Activated CD8-positive, alpha-beta memory T cell treated with anti-CD3 and anti-CD28 coated beads, Interleukin-2, amount 50 U/mL, for 24 hours (primary cell): ENCODE measurements around the gene CCDC77.

Experiments used
- DNase-seq: peaks from one replicate; pipeline ENCODE4 v3.0.0-alpha.2; 2020; ENCODE audit errors: extremely low read depth

CCDC77 gene

DNA sequence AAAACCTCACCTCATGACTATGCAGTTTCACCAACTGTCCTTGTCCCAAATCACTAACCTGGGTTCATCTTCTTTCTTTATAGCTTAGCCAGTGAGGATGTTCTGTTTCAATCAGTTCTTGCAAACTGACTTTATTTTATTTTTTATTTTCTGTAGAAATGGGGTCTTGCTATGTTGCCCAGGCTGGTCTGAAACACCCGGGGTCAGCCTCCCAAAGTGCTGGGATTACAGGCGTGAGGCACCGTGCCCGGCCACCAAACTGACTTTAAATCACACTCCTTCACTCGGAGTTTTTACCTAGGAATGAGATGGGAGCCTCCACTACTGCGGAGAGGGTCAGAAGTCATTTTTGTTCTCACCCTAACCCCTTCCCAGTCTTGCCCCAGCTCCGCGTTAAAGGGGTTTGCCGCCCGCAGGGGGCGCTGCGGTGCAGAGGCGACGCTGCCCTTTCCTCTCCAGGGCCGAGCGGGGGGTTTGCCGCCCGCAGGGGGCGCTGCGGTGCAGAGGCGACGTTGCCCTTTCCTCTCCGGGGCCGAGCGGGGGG lies 51.3 kb downstream of the CCDC77 start:
- DNase-seq: peak; percentile 20

DNA sequence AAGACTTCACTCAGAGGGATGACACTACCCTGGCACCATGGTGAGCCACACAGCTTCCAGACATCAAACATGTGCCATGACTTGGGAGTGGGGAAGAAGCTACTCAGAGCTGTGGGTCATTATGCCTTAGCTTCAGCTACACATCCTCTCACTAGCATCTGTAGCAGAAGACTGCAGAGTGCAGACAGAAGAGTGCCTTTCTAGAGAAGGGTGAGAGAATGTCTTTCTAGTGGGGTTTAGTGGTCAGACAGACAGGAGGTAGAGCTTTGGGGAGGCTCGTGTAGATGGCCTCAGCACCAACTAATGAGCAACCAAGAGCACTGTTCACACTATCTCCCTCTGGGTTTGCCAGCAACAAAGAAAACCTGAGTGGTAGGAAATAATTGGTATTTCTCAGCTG lies 53.4 kb downstream of the CCDC77 start:
- no peak for DNase-seq

DNA sequence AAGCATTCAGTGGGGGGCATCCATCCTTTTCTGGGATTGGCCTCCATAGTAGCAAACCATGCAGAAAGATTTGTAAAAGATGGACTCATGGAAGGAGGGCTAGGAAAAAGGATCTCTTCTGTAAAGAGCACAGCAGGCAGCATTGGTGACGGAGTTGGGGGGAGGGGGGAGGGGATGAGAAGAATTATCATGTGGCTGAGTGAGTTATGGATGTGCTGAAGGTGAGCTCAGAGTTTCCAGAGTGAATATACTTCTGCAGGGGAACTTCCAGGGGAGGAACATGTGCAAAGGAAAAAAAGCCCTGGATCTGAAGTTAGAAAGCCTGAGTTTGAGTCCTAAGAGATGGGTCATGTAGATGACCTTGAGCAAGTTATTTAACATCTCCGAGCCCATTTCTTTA lies 54.4 kb downstream of the CCDC77 start:
- DNase-seq: no peak

DNA sequence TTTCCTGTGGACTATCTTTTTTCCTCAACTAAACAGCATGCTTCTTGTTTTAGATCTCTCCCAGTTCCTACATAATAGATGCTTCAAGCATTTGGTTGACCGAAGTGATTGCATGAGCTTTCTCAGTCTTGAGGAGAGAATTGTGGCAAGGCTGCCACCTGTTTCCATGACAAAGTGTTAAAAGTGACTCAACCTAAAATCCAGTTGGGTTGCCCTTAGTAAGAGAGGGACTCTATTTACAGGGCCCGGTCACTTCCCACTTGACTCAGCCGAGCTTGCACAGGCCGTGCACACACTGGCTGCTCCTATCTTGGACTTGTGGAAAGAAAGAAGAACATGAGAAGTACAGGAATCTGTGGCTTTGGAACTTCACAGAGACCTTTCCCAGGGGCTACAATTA lies 56.2 kb downstream of the CCDC77 start:
- DNase-seq: no peak

DNA sequence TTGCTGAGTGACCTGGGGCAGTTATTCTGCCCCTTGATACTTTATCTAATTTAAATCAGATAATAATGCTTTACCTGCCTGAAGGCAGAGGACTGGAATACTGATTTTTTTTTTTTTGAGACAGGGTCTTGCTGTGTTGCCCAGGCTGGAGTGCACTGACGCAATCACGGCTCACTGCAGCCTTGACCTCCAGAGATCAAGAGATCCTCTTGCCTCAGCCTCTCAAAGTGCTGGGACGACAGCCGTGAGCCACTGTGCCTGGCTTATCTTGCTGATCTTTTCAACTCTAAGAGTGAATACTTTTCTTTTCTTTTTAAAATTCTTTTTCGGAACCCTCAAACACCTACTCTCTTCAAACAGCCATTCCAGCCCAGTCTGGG lies 57.6 kb downstream of the CCDC77 start:
- no peak for DNase-seq

DNA sequence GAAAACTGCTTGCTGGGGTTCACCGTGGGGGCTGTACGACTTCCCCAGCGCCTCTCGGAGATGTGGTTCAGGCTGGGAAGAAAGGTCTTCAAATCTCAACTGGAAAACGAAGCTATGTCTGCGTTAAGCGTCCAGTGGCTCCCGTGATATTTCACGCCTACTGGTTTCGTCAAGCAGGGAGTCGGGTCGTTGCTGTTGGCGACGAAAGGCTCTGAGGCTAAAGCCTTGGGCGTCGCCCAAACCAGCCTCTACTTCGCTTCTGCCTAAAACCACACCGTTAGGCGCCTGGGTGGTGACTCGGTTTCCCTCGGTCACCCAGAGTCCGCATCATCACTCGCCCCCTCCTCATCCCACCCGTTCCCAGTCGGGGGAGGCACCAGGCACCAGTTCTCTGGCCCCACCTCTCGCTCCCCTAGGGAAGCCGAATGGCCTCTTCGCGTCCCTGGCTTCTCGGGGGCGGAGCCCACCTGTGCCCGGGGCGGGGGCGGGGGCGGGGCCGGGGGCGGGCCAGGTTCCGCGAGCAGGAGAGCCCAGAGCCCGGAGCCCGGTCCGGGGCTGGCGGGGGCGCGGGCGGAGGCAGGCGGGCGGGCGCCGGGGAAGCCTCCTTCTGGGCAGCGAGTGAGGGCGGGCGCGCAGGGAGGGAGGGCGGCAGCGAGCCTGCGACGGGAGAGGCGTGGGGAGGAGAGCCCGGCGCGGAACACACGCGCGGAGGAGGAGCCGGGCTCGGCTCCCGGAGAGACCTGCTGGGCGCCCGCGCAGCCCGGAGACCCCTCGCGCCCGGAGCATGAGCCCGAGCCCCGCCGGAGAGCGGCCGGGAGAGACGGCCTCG lies 58.2 kb downstream of the CCDC77 start, which contains the start of gene B4GALNT3:
B4GALNT3 (plus strand) TSS at position 510 of the 829 bp plus-strand sequence. CDS start 438 bp downstream, outside the sequence.
- no peak for DNase-seq

DNA sequence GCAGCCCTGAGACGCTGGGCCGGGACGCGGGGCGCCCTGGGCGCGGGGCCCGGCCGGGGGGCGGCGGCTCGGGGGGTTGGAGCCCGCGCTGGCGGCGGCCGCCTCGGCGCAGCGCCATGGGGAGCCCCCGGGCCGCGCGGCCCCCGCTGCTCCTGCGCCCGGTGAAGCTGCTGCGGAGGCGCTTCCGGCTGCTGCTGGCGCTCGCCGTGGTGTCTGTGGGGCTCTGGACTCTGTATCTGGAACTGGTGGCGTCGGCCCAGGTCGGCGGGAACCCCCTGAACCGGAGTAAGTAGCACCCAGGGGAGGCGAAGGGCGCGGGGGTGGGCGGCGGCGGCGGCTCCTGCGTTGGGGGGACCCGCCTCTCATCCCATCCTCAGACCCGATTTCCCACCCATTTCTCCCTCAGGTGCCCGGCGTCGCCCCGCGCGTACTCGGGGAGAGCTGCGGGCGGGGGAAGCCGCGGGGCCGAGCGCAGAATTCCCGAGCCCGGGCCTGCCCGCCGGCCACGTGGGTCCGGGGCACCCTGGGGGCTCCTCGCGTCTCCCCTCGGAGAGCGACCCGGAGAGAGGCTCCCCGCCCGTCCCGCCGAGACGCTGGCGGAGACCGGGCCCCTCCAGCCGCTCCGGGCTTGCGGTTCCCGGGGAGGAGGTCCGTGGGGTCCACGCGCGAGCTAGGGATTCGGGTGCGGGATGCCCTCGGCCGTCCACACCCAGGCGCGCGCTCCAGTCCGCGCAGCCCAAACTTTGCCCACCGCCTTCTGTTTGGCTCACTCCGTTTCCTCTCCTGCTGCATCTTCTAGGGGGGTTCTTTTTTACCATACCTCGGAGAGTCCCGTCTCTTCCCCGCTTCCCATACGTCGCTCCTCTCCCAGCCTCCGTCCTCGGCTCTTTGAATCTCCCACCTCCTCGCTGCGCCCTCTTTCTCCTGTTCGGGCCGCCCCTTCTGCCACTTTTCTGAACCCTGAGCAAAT lies 59.1 kb downstream of the CCDC77 start:
- DNase-seq: no peak

DNA sequence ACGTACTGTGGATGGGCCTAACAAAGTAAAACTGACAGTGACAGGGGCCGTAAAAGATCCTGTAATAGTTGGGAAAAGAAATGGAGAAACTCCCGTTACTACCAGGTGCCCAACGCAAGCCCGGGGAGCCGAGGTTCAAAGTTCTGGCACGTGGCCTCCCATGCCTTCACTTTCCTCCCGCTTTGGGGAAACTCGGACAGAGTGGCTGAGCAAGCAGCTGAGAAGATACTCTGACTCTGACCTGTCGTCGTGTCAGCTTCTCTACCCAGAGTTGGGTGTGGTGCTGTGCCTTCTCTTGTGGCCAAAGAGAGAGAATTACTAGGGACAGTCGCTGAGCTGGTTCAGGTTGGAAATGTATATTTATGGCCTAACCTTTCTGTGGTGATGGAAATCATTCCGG lies 60.0 kb downstream of the CCDC77 start:
- no peak for DNase-seq

DNA sequence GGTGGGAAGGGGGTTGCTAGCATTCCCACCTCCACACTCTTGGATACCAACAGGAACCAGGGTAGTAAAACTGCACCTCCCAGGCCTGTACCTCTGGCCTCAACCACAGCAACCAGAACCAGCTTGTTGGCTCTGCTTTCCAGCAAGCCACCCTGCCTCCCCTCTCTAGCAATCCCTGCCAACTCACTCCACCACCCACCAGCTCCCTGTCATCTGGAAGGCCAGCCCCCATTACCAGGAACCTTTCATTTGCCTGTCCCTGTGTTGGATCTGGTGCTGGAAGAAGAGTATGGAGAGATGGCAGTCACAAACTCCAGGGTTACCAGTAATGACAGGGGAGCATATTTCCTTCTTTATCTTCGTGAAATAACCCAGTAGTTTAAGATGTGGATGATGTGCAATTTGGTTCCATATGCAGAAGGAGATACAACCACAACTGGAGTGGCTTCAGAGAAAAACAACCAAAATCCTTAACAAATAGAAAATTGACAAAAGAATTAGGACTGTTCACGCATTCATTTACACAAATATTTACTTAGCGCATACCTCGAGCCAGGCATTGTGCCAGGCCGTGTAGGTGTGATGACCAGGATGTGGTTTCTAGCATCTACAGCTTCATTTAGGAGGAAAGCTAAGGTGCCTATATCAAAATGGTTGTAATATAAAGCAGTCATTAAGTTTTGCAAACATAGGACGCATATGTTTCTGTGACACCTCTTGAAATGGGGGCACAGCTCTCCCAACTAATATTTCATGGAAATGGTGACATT lies 61.7 kb downstream of the CCDC77 start:
- no peak for DNase-seq

DNA sequence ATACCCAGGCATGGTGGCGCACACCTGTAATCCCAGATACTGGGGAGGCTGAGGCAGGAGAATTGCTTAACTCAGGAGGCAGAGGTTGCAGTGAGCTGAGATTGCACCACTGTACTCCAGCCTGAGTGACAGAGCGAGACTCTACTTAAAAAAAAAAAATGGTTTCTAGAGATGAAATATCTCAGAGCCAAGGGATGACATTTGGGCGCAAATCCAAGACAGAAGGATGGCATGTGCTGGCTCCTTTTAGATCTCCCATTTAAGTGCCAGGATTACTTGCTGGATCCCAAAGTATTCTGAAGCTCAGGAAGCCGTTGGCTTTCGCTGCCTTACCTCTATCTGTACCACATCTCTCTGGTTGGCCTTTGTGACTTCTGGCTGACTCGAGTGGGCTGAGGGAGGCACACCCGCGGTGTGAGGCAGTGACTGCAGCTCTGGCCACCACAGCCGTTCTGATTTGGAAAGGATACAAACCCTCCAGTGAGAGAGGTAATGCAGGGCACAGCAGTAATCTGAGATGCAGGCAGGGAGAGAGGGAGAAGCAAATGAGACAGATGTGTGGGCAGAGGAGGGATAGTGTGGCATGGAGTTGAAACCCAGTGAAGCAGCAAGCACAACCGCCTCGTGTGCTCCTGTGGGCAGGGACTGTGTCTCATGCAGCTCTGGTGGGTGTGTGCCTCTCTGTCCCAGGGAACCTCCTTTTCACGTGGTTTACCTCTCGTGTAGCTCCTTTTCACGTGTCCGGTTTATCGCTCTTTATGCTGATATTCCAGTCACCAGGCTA lies 63.2 kb downstream of the CCDC77 start:
- no peak for DNase-seq

DNA sequence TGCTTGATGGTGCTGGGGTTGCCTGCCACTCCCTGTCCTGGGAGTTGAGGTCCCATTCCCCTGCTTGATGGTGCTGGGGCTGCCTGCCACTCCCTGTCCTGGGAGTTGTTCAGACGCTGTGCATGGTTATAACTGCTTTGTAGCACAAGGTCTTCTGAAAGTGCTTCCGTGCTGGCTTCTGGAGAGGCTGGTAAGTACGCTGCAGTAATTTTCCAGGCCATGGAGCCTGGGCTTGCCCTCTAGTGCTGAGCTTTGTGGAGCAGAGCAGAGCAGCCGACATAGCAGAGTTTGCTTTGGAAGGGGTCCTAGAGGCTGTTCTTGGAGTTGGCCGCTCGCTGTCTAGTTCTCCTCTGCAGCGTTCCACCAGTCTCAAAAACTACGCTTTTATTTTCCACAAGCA lies 64.6 kb downstream of the CCDC77 start:
- no peak for DNase-seq

DNA sequence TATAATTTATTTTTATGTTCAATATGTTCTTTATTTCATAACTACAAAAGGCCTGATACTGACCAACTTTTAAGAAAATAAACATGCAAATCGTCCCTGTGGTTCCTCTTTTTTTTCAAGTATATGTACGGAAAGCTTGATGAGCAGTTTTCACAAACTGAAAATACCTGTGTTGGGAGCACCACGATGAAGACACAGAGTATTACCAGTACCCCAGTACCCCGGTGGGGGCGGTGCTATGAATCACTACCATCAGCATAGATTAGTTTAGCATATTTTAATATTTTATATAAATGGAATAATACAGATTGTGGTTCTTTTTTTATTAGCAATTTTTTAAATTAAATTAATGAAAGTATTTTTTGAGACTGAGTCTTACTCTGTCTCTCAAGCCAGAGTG lies 65.3 kb downstream of the CCDC77 start:
- DNase-seq: no peak

DNA sequence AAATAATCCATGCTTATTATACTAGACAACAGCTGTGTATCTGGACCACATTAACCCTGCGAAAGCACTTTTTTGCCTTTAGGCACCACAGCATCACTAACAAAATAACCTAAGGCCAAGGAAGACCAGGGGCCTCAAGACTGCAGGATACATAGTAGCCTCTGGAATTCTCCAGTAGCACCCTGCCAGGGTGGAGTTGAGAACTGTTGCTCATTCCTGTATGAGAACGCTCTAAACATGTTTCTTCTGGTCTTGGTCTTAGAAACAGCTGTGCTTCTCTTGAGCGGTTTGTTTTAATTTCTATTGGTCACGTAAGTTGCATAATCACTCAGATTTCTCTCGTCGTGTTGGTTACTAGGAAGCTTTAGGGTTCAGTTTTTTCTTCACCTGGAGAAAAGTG lies 66.1 kb downstream of the CCDC77 start:
- no peak for DNase-seq

DNA sequence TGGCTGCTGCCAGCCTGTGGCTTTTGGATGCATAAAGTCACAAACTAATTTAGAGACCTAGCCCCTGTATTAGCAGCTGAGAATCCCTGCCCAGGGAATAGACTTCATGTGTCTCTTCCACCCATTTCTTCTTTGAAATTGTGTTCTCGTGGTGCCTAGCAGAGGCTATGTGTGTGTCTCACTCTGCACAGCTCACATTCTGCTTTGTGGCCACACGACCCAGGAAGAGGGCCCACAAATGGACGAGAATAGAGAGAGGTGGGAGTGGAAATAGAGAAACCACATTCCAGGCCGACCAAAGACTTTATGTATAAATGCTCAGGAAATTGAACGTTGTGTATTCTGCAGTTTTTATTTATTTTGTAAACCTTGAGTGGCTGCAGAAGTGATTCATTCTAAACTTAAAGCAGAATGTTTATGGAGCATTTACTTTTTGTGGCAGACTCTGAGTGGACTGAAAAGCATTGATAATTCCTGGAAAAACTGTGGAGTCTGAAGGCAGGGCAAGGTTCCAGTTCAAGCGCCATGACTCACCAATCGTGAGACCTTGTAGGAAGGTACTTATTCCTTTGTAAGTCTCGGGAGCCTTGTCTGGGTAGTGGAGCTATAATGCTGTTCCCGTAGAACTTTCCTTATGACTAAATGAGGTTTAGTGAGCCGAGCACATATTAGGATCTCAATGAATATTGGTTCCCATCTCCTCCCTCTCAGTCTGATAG lies 67.4 kb downstream of the CCDC77 start:
- no peak for DNase-seq

DNA sequence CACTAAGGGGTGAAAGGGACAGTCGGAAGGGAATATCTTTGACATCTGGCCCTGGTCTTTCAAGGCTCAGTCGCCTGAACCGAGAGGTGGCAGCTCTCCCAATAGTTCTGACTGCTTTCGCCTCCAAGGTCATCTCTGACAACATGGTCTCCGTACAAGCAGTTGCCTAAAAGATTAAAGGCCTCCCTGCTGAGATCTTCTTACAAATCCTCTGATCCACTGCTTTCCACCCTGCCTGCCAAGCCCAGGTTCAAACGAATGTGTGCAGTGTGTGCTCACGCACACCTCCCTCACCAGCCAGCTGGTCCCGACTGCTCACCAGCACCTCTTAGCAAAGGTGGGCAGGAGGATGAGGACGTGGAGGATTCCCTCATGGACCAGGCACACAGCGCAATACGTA lies 68.7 kb downstream of the CCDC77 start:
- DNase-seq: no peak

DNA sequence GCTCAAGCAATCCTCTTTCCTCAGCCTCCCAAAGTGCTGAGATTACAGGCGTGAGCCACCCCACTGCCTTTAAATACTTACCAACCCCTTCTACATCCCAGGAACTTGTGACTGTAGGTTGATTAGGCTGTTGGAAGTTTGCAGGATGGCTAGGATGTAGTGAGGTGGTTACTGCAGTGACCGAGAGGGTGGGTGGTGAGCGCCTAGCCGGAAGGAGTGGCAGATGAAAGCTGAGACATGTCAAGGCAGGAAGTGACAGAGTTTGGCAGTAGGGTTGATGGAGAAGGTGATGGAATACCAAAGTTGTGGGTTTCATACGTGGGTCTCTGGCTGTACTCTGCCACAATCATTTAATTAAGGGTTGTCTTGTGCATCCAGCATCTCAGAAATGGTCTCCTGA lies 71.8 kb downstream of the CCDC77 start:
- DNase-seq: no peak

DNA sequence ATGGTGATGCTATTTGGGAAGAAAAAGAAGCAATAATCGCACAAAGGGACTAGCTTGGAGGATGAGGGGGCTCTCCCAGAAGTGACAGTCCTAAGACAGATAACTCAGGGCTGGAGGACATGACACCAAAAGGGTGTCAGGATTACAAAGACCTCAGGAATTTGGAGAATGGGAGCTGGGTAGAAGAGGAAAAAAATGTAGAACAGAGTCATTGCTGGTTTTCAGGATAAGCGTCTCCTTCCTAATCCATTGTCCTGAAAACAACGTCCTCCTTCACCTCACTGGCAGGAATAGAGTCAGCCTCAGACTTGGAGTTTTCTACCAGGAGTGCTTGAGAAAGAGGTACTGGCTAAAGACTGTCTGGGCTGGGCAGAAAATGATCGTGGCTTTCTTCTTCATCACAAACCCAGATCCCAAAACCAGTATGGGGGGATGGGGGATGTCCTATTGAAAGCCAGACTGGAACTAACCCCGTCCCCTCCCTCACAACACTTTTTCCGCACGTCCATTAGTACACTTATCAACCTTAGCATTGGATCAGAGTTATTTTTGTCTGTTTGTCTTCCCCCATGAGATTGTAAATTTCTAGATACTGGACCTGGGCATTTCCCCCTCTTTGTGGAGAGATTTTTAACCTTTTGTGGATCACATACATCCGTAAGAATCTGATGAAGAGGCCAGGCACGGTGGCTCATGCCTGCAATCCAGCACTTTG lies 72.6 kb downstream of the CCDC77 start:
- DNase-seq: no peak

DNA sequence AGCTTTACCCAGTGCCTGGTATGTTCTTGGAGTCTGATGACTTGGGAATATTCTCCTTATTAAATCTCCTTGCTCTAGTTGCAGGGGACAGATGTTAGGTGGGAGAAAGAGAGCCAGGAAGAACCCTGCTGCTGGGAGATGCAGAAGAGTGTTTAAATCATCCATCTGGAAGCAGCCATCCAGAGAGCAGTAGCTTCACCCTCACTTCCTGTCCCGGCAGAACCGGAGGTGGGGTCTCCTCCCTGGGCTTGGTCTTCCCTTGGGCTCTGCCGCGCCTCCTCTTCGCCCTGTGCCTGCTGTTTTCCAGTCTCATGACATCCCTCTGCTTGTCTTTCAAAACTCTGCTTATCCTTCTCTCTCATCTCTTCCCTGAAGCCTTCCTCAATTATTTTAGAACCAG lies 73.8 kb downstream of the CCDC77 start:
- no peak for DNase-seq

DNA sequence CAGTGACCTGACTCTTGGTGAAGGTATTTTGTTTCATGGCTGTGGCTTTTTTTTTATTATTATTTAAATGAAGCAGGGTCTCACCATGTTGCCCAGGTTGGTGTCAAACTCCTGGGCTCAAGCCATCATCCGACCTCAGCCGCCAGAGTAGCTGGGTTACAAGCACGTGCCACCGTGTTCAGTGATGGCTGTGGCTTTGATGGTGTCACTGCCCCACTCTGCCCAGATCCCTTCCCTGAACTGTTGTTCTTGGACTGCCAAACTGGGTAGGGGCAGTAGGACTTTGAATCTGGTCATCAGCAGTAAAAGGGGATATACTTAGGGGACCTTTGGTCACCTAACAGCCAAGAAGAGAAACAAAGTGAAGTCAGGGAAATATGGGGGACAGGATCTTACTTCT lies 77.7 kb downstream of the CCDC77 start:
- DNase-seq: no peak
